GM18909 (cell line): ENCODE results near the gene BCL2L15.
"Not testable (repeated sequence)": the region's sequence is repeated elsewhere in the genome, so short reads cannot be mapped to it uniquely, and the experiment has no call there.

ENCODE experiments used
- ATAC-seq: cut with Tn5 transposase; IDR thresholded peaks from one replicate; pipeline ENCODE4 v1.9.1; 2021; ENCODE audit warnings: mild to moderate bottlenecking; ENCODE audit not compliant: unreplicated experiment, poor library complexity

BCL2L15 gene

GRCh38 chr1:113874012-113874879 is 13.1 kb downstream of the BCL2L15 start:
- ATAC-seq, result peak; percentile 27

DNA sequence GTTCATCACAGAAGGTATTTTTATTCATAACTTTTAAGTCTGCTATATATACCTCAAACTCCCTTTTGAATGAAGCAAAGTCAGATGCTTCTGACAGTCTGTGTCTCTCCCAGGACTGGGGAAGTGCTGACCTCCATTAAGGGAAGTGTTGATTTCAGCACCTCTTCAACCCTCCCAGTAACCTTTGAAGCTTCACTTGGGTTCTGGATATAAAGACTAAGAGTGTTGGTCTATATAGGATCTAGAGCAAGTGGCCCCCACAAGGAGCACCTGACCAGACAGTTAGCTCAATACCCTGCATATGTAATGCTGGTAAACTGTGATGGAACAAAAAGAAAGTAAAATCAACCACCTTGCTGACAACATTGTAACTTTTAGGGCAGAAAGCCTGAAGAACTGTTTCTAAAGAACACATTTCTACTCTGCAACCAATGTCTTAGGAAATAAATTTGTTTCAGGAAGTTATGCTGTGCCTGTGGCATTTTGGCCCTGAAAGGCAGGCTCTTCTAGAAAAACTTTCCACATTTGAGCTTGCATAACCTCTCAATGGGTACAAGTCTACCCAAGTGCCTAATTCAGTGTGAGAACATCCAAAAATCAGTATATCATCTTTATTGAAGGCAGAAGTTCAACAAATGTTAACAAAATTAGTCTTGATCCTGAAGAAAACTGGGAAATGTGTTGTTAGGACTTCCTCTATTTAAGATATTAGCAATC is 15.0 kb downstream of the BCL2L15 start:
- peak; percentile 10 for ATAC-seq

DNA sequence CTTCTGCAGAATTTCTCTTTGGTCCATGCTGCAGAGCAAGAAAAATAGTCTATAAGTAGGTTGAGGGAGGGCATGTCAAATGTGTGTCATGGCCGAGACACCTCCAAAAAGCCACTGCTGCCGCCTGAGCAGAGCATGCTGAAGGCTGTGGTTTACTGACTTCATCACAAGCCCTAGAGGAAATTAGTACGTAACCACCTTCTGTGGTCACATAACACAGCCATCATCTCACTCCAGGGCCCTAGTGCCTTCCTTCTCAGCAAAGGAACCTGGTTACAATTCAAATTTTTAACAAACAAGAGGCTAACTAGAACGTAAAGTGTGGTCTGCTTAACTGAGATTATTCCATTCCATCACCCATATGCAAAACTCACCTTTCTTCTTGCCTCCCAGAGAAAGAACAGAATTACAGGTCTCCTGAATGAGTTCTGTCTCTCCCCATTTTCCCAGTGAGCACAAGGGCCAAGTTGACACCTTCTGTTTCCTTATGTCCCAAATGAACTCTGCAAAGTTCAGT is 15.7 kb downstream of the BCL2L15 start, which contains the start of gene PTPN22:
Gene PTPN22, minus strand, starts transcription at position 116 of the 517 bp plus-strand sequence.
- ATAC-seq, result peak; percentile 88

DNA sequence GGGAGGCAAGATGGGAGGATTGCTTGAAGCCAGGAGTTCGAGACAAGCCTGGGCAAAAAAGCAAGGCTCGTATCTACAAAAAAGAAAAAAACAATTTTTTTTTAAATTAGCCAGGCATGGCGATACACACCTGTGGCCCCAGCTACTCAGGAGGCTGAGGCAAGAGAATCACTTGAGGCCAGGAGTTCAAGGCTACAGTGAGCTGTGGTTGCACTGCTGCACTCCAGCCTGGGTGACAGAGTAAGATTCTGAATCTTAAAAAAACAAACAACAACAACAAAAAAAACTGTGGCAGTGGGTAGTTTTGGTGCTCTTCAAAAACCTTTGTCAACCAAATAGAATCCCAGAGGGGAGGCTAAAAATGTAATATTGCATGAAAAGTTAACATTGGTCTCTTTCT is 16.6 kb downstream of the BCL2L15 start:
- no peak for ATAC-seq

DNA sequence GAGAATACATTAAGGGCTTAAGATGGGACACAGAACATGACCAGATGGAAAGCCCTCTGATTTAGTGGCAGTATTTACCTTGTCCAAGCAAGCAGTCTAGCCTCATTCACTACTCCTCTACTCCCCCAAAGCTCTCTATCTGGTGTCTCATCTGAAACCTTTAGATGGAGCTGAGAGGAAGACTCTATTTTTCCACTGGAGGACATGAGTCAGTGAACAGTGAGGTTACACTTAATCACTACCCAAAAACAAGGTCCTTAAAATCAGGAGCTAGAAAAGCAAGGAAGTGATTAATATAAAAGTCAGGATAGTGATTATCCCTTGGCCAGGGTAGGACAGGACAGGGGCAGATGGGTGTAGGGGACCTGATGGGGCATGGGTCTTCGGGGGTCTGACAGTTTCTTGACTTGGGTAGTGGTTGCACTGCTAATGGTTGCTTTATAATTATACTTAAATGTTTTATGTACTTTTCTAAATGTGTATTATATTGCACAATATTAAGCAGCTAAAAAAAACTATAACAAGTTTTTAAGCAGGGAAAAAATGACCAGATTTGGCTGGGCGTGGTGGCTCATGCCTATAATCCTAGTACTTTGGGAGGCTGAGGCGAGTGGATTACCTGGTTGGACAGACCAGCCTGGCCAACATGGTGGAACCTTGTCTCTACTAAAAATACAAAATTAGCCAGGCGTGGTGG is 18.8 kb downstream of the BCL2L15 start:
- no peak for ATAC-seq

DNA sequence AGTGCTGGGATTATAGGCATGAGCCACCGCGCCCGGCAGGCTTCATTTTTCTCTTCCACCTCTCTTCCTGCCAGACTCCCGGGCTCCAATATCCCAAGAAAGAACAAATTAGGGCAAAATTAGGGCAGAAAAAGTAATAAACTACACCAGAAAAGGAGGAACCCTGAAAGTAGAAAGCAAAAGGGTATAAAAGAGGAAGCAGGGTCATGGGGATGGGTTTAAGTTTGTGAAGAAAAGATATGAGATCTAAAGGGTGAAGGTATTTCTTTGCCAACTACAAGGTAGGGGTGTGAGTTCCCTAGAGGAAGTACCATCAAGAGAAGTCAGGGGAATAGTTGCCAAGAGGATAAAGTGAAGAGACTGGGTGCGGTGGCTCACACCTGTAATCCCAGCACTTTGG is 25.7 kb downstream of the BCL2L15 start:
- no peak for ATAC-seq

DNA sequence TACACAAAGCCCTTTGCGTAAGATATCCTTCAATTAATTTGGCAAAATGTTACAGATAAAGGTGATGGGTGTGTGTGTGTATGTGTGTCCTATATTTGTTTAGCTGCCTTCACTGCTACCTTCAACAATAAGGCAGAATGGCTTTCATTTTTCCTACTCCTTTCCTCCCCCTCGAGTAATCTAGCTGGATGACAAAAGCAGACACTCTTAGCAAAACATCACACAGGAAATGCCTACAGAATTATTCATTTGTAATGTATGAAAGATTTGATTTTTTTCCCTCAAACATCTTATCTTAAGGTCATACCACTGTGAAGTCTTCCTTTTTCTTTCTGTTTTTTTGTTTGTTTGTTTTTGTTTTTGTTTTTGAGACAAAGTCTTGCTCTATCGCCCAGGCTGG is 26.5 kb downstream of the BCL2L15 start:
- ATAC-seq, result no peak

GRCh38 chr1:113859478-113860175 is 27.8 kb downstream of the BCL2L15 start:
- peak; percentile 90 for ATAC-seq

DNA sequence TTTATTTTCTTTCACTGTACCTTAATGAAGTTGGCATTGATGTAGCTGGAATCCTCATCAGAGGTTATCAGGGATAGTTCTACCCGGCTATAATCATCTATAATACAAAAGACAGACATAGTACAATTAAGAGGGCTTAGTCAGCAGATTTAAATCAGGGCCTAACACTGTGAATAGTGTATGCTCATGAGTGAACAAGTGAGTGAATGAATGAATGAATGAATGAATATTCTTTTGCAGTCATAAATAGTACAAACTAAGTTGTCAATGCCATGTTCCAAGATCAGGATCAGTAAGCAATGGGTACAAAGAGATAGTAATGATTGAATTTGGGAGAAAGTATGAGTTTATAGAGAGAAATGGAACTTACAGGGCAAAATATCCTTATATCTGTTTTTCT is 28.4 kb downstream of the BCL2L15 start:
- ATAC-seq, result no peak

- ATAC-seq, result peak; percentile 41
Measured at GRCh38 chr1:113858418-113858817, 29.0 kb downstream of the BCL2L15 start.

DNA sequence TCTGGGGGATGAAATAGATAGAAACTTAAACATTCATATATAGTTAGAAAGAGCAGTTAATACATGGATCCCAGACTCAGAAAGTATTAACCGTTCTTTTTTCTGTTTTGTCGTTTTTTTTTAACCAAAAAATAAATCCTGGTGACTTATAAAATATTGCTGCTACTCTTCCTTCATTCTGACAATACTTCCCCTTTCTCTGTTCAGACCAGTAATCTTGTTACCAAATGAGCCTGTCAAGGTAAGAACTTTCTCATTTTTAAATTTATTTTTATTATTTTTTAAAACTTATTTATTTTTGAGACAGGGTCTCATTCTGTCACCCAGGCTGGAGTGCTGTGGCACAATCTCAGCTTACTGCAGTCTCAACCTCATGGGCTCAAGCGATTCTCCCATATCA is 29.6 kb downstream of the BCL2L15 start:
- ATAC-seq, result no peak

DNA sequence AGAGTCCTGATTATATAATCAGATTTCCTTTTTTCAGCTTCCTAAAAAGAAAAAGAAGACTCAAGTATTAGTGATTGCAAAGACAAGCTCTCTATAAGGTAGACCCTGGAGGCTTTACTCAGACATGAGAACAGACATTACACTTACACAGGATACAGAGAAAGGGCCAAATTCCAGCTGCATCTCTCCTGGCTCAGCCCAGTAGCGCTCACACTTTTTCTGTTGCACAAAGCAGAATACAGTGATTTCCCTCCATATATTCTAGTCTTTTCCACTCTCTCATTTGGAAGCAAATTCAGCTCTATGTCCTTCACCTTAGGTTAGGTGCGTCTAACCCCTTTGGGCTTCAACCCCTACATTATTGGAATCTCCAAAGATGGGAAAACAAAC is 31.0 kb downstream of the BCL2L15 start:
- ATAC-seq, result no peak

DNA sequence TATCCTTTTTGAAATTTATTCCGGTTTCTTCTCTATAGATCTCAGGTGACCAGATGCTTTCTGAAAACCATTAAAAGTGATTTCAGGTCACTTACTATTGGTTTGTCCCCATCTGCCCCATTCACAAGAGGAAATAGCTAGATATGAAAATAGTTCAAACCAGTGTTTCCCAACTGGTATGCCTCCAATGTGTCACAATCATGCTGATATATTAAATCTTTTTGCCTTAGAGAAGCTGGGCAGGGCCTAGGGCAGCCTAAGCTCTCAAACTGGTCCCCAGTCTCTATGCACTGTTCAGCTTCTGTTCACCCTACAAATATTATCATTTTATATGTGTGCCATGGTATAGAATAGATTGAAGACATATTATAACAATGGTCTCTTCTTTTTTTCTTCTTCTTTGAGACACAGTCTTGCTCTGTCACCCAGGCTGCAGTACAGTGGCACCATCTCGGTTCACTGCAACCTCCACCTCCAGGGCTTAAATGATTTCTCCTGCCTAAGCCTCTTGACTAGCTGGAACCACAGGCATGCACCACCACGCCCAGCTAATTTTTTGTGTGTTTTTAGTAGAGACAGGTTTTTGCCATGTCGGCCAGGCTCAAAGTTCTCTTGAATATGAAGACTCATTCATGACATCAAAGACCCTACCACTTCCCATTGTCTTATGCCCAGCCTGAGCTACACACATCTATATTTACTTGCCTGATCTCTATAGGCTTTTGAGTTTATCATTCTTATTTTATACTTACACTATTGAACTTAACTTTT is 31.6 kb downstream of the BCL2L15 start:
- ATAC-seq, result no peak

DNA sequence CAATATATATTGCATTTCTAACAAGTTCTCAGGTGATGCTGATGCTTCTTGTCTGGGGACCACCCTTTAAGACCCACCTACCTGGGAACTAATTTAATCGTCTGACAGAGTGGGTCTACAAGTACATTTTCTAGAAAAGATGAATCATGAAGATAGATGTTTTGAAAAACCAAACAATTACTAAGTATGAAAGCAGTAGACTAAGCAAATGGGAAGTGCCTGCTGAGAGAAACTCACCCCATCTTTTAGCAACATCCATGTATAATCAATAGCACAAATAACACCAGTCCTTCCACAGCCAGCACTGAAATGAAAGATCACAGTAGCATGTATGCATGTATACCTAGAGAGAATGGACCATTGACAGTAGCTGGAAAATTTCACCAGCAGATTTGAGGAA is 33.1 kb downstream of the BCL2L15 start:
- ATAC-seq, result no peak

GRCh38 chr1:113852694-113853093 is 34.7 kb downstream of the BCL2L15 start:
- ATAC-seq, result not testable (repeated sequence)

DNA sequence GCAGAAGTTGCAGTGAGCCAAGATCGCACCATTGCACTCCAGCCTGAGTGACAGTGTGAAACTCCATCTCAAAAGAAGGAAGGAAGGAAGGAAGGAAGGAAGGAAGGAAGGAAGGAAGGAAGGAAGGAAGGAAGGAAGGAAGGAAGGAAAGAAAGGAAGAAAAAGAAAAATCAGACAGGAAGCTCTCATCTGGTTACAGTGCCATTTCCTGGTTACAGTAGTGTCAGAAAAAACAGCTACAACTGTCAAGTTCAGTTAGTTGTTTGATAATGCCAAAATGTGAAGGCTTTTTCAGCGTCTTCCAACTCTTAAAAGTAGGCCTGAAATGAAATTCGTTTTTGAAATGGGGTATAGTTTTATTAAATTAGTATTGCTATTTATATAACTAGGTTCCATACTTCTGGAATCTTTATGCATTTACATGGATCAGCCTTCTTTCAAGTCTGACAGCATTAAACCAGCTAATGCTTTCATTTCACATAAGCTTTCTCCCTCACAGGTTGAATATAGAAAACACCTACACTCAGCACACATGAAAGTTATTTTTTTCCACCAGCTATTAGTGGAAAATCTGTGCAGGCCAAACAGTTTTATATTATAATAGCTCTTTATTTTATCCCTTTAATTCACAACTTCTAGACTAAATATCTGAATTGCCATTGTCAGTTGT is 37.1 kb downstream of the BCL2L15 start:
- no peak for ATAC-seq

DNA sequence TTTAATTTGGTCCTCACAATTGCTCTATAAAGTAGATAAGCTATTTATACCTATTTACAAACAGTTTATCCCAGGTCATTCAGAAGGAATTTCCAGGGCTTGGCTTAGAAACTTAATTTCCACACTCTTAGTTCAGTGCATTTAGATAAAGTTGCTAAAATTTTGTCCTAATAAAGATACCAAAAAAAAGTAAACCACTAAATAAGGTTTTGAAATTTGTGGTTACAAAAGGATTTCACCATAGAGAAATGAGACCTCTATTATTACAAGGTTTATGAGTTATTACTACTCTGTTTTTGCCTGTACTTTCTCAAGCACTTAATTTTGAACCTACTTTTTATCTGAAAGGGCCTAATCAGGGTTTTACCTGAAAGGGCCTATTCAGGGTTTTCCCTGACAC is 38.3 kb downstream of the BCL2L15 start:
- ATAC-seq, result no peak

- ATAC-seq, result no peak
Measured at GRCh38 chr1:113846391-113847035, 40.9 kb downstream of the BCL2L15 start.
